Activated naive CD8-positive, alpha-beta T cell (primary cell): ENCODE measurements around the gene PCBP4.

Source experiments
- H3K27ac Mint-ChIP-seq: one replicate; pipeline ENCODE4 v1.8.0; 2021; ENCODE audit warnings: mixed read lengths
- H3K27me3 Mint-ChIP-seq: one replicate; pipeline ENCODE4 v1.8.0; 2021; ENCODE audit warnings: mixed read lengths
- H3K36me3 Mint-ChIP-seq: one replicate; pipeline ENCODE4 v1.8.0; 2021; ENCODE audit warnings: mixed read lengths
- H3K4me1 Mint-ChIP-seq: one replicate; pipeline ENCODE4 v1.8.0; 2021; ENCODE audit warnings: low read depth, mixed read lengths
- H3K4me3 Mint-ChIP-seq: one replicate; pipeline ENCODE4 v1.8.0; 2021; ENCODE audit warnings: mild to moderate bottlenecking, mixed read lengths
- H3K9me3 Mint-ChIP-seq: one replicate; pipeline ENCODE4 v1.8.0; 2021; ENCODE audit warnings: low read depth, mixed read lengths

The PCBP4 gene

GRCh38 chr3:51983578-51984268, 16.5 kb upstream of the PCBP4 start:
- Mint-ChIP-seq H3K27ac (peak overlapping the region; percentile 94), H3K4me1 (peaks cover 17% of the 10 kb centered on the region), H3K27me3 (no peaks in the 10 kb centered on the region), H3K36me3 (no peaks in the 10 kb centered on the region), H3K9me3 (no peaks in the 10 kb centered on the region), H3K4me3 (peak overlapping the region; percentile 99)

GRCh38 chr3:51982838-51983577, 15.8 kb upstream of the PCBP4 start, which contains the start of gene ACY1:
Gene ACY1 (plus strand): TSS chr3:51983535. CDS start chr3:51984065, 530 bp downstream.
- H3K27ac Mint-ChIP-seq = peak within 1 kb of the TSS; percentile 98
- H3K4me3 Mint-ChIP-seq = peak within 1 kb of the TSS; percentile 99
- H3K9me3 Mint-ChIP-seq = no peaks in the 10 kb centered on the region
- no peaks in the 10 kb centered on the region for H3K36me3 Mint-ChIP-seq
- H3K27me3 Mint-ChIP-seq = no peaks in the 10 kb centered on the region
- peaks cover 17% of the 10 kb centered on the region for H3K4me1 Mint-ChIP-seq

- H3K36me3 Mint-ChIP-seq = no peaks in the 10 kb centered on the region
- peaks cover 17% of the 10 kb centered on the region for H3K4me1 Mint-ChIP-seq
- H3K4me3 Mint-ChIP-seq = peak overlapping the region; percentile 99
- H3K9me3 Mint-ChIP-seq = no peaks in the 10 kb centered on the region
- H3K27ac Mint-ChIP-seq = peak overlapping the region; percentile 98
- no peaks in the 10 kb centered on the region for H3K27me3 Mint-ChIP-seq
Observed at GRCh38 chr3:51982352-51982837, 15.1 kb upstream of the PCBP4 start.

- H3K36me3 Mint-ChIP-seq = no peaks in the 10 kb centered on the region
- no peaks in the 10 kb centered on the region for H3K27me3 Mint-ChIP-seq
- H3K4me3 Mint-ChIP-seq = no peak overlapping the region
- H3K9me3 Mint-ChIP-seq = no peaks in the 10 kb centered on the region
- H3K4me1 Mint-ChIP-seq = peaks cover 31% of the 10 kb centered on the region
- no peak overlapping the region for H3K27ac Mint-ChIP-seq
Observed at GRCh38 chr3:51980253-51980652, 13.0 kb upstream of the PCBP4 start.

- no peak overlapping the region for H3K4me3 Mint-ChIP-seq
- H3K27me3 Mint-ChIP-seq = no peaks in the 10 kb centered on the region
- H3K36me3 Mint-ChIP-seq = no peaks in the 10 kb centered on the region
- H3K27ac Mint-ChIP-seq = peak overlapping the region; percentile 50
- no peaks in the 10 kb centered on the region for H3K9me3 Mint-ChIP-seq
- H3K4me1 Mint-ChIP-seq = peaks cover 38% of the 10 kb centered on the region
Observed at GRCh38 chr3:51978143-51978502, 10.9 kb upstream of the PCBP4 start.

- Mint-ChIP-seq H3K4me3 (peak overlapping the region; percentile 51), H3K4me1 (peaks cover 34% of the 10 kb centered on the region), H3K27ac (peak overlapping the region; percentile 50), H3K9me3 (no peaks in the 10 kb centered on the region), H3K27me3 (no peaks in the 10 kb centered on the region), H3K36me3 (no peaks in the 10 kb centered on the region)
Observed at GRCh38 chr3:51977446-51978142, 10.3 kb upstream of the PCBP4 start.

GRCh38 chr3:51975852-51976549, 8.7 kb upstream of the PCBP4 start:
- H3K27ac Mint-ChIP-seq = peak overlapping the region; percentile 88
- H3K27me3 Mint-ChIP-seq = no peaks in the 10 kb centered on the region
- peak overlapping the region; percentile 95 for H3K4me3 Mint-ChIP-seq
- H3K36me3 Mint-ChIP-seq = no peaks in the 10 kb centered on the region
- H3K9me3 Mint-ChIP-seq = no peaks in the 10 kb centered on the region
- peaks cover 28% of the 10 kb centered on the region for H3K4me1 Mint-ChIP-seq

- Mint-ChIP-seq H3K27ac (peak within 1 kb of the TSS; percentile 94), H3K27me3 (no peaks in the 10 kb centered on the region), H3K36me3 (no peaks in the 10 kb centered on the region), H3K4me1 (peaks cover 30% of the 10 kb centered on the region), H3K9me3 (no peaks in the 10 kb centered on the region), H3K4me3 (peak within 1 kb of the TSS; percentile 95)
Observed at GRCh38 chr3:51974963-51975851, 8.0 kb upstream of the PCBP4 start, which contains the start of gene ABHD14A. Gene ABHD14A (plus strand): TSS chr3:51975064. CDS start chr3:51975136, 72 bp downstream.

GRCh38 chr3:51974277-51974962, 7.2 kb upstream of the PCBP4 start:
- H3K4me1 Mint-ChIP-seq = peaks cover 30% of the 10 kb centered on the region
- peak overlapping the region; percentile 95 for H3K4me3 Mint-ChIP-seq
- no peaks in the 10 kb centered on the region for H3K9me3 Mint-ChIP-seq
- H3K27me3 Mint-ChIP-seq = no peaks in the 10 kb centered on the region
- H3K27ac Mint-ChIP-seq = peak overlapping the region; percentile 94
- H3K36me3 Mint-ChIP-seq = no peaks in the 10 kb centered on the region

GRCh38 chr3:51971350-51971749, 4.1 kb upstream of the PCBP4 start:
- no peaks in the 10 kb centered on the region for H3K9me3 Mint-ChIP-seq

GRCh38 chr3:51970606-51971300, 3.5 kb upstream of the PCBP4 start:
- Mint-ChIP-seq H3K4me1 (peaks cover 32% of the 10 kb centered on the region), H3K27ac (no peak overlapping the region), H3K36me3 (peaks cover 2% of the 10 kb centered on the region), H3K4me3 (peak overlapping the region; percentile 54), H3K9me3 (no peaks in the 10 kb centered on the region), H3K27me3 (no peaks in the 10 kb centered on the region)

More at GRCh38 chr3:51971350-51971749, 4.1 kb upstream of the PCBP4 start:
- no peaks in the 10 kb centered on the region for H3K27me3 Mint-ChIP-seq
- no peak overlapping the region for H3K27ac Mint-ChIP-seq
- peaks cover 2% of the 10 kb centered on the region for H3K36me3 Mint-ChIP-seq
- H3K4me3 Mint-ChIP-seq = peak overlapping the region; percentile 13
- peaks cover 32% of the 10 kb centered on the region for H3K4me1 Mint-ChIP-seq

GRCh38 chr3:51969841-51970240, 2.6 kb upstream of the PCBP4 start:
- Mint-ChIP-seq H3K4me3 (no peak overlapping the region), H3K9me3 (no peaks in the 10 kb centered on the region), H3K36me3 (peaks cover 5% of the 10 kb centered on the region), H3K27ac (no peak overlapping the region), H3K4me1 (peaks cover 28% of the 10 kb centered on the region), H3K27me3 (no peaks in the 10 kb centered on the region)
